K562 (cell line): ENCODE data around the gene CDC42EP3. TPM values are rescaled to one million over a fixed set of nuclear protein-coding genes. Genes with fewer than 3 reads are reported as not detected.

Experiments
- ATAC-seq: fragments of 200-7000 bp; cut with Tn5 transposase; 3 replicates; pipeline ENCODE4 v1.9.1; 2020; ENCODE audit warnings: moderate library complexity
- BruUV-seq: library from RNA; stranded (reverse); fragments of 400-500 nt; replicated peaks from 2 replicates; lab custom pipeline; 2021; lab: Mats Ljungman, UMichigan
- CTCF ChIA-PET: fragments of 300-600 bp; formaldehyde crosslinking; extraction: SDS; loops from one replicate; lab custom pipeline; 2021; ENCODE audit warnings: low intra/inter-chr PET ratio; lab: Yijun Ruan, JAX
- POLR2A ChIA-PET: fragments of 300-600, 350-650 bp; sonication (Branson Sonifier 250); formaldehyde crosslinking; extraction: SDS; loops from one replicate; lab custom pipeline; 2021; ENCODE audit warnings: antibody characterized with exemption, inconsistent platforms; lab: Yijun Ruan, JAX
- DNase-seq, 4 experiments: peaks; one replicate each; pipeline versions ENCODE4 v3.0.0 to v3.0.0-alpha.2; 2011 to 2018; ENCODE audit warnings: low spot score in 3 of 4, mixed read lengths in 3 of 4; ENCODE audit errors: extremely low read depth in 1 of 4
- FAIRE-seq: peaks from 2 replicates; lab custom pipeline; 2011; peaks lifted over from hg19 to GRCh38; lab: Jason Lieb, UNC
- H2AFZ ChIP-seq: 2 replicates; pipeline ENCODE4 v1.6.0; 2011; ENCODE audit warnings: low read depth, low read length, control low read depth, inconsistent platforms
- H3K27ac ChIP-seq: fragments of 200-600 bp; 3 replicates; pipeline ENCODE4 v1.8.0; 2011; ENCODE audit warnings: low read depth, mild to moderate bottlenecking, control low read depth, inconsistent platforms, low read length, moderate library complexity, mixed read lengths; ENCODE audit errors: extremely low read depth
- H3K27me3 ChIP-seq, 2 experiments: fragments of 300-600 bp in 1 of 2; 2 replicates in 1 of 2; 3 replicates in 1 of 2; pipeline versions ENCODE4 v1.6.0 to v1.8.0; 2011; ENCODE audit warnings: inconsistent platforms in 2 of 2, low read length in 2 of 2, mild to moderate bottlenecking in 1 of 2, mixed read lengths in 1 of 2, moderate library complexity in 1 of 2; ENCODE audit not compliant: control insufficient read depth in 2 of 2, insufficient read depth in 2 of 2
- H3K36me3 ChIP-seq: fragments of 300-600 bp; 3 replicates; pipeline ENCODE4 v1.8.0; 2011; ENCODE audit warnings: mild to moderate bottlenecking, low read length, inconsistent platforms; ENCODE audit not compliant: control insufficient read depth, insufficient read depth
- H3K4me1 ChIP-seq, 2 experiments: fragments of 200-600 bp in 1 of 2; replicated peaks in 1 of 2; 2 replicates in 1 of 2; 3 replicates in 1 of 2; pipeline versions ENCODE4 v1.5.1 to v1.8.0; 2011; ENCODE audit warnings: inconsistent platforms in 2 of 2, low read length in 2 of 2, mild to moderate bottlenecking in 1 of 2, mixed read lengths in 1 of 2, moderate library complexity in 1 of 2; ENCODE audit not compliant: control insufficient read depth in 2 of 2, insufficient read depth in 2 of 2
- H3K4me2 ChIP-seq: 2 replicates; pipeline ENCODE4 v1.6.1; 2011; ENCODE audit warnings: low read length, control low read depth, inconsistent platforms, mixed read lengths; ENCODE audit not compliant: insufficient read depth
- H3K4me3 ChIP-seq: fragments of 200-600 bp; sonication (generic), shearing (Covaris generic); 2 replicates; pipeline ENCODE4 v1.5.1; 2016; ENCODE audit warnings: control low read depth, inconsistent platforms
- H3K79me2 ChIP-seq: fragments of 200-600 bp; 3 replicates; pipeline ENCODE4 v1.8.0; 2011; ENCODE audit warnings: low read length, inconsistent platforms; ENCODE audit not compliant: control insufficient read depth, insufficient read depth
- H3K9ac ChIP-seq, 2 experiments: 2 replicates each; pipeline versions ENCODE4 v1.6.0 to v1.6.1; 2011; ENCODE audit warnings: low read depth in 2 of 2, low read length in 2 of 2, control low read depth in 1 of 2, inconsistent platforms in 1 of 2, mild to moderate bottlenecking in 1 of 2, mixed read lengths in 1 of 2; ENCODE audit not compliant: insufficient read depth in 1 of 2
- H3K9me1 ChIP-seq: one replicate; pipeline ENCODE4 v1.6.0; 2011; ENCODE audit warnings: inconsistent platforms, mild to moderate bottlenecking, low read length, moderate library complexity; ENCODE audit not compliant: control insufficient read depth, insufficient read depth
- H3K9me3 ChIP-seq: replicated peaks from 2 replicates; pipeline ENCODE4 v1.5.1; 2011; ENCODE audit warnings: low read depth, low read length, inconsistent platforms; ENCODE audit not compliant: control insufficient read depth, insufficient read depth
- H4K20me1 ChIP-seq: replicated peaks from 2 replicates; pipeline ENCODE4 v1.6.1; 2011; ENCODE audit warnings: low read length, inconsistent platforms, mixed read lengths; ENCODE audit not compliant: control insufficient read depth, insufficient read depth
- ATF7 ChIP-seq: fragments of 450-650 bp; IDR thresholded peaks from 2 replicates; pipeline ENCODE4 v1.7.1; 2014; ENCODE audit warnings: mild to moderate bottlenecking, moderate library complexity
- GMEB1 ChIP-seq: fragments of 250-450 bp; sonication (Bioruptor Pico); IDR thresholded peaks from 2 replicates; pipeline ENCODE4 v1.4.0; 2020; ENCODE audit warnings: mild to moderate bottlenecking
- HNRNPL ChIP-seq: fragments of 200-400 bp; formaldehyde crosslinking; IDR thresholded peaks from 2 replicates; pipeline ENCODE4 v1.6.1; 2017; ENCODE audit warnings: low read depth, mild to moderate bottlenecking, low read length
- KAT8 ChIP-seq: fragments of 450-650 bp; IDR thresholded peaks from 2 replicates; pipeline ENCODE4 v1.6.1; 2016; ENCODE audit warnings: low read depth, mild to moderate bottlenecking
- LARP7 ChIP-seq: fragments of 450-650 bp; IDR thresholded peaks from 2 replicates; pipeline ENCODE4 v1.6.1; 2016
- MAFK ChIP-seq: IDR thresholded peaks from 2 replicates; pipeline ENCODE4 v1.6.1; 2011; ENCODE audit warnings: low read length, improper control_type of control experiment
- POLR2H ChIP-seq: IDR thresholded peaks from 2 replicates; pipeline ENCODE4 v1.6.1; 2016; ENCODE audit warnings: missing genetic modification characterization, low read depth, mild to moderate bottlenecking, control low read depth, missing compliant biosample characterization, moderate library complexity
- PREB ChIP-seq: sonication (generic); formaldehyde crosslinking; IDR thresholded peaks from 2 replicates; pipeline ENCODE4 v1.8.1; 2023; ENCODE audit warnings: mild to moderate bottlenecking, missing genetic modification reagents
- RBFOX2 ChIP-seq: fragments of 200-400 bp; formaldehyde crosslinking; IDR thresholded peaks from 2 replicates; pipeline ENCODE4 v1.6.1; 2017; ENCODE audit warnings: low read depth, mild to moderate bottlenecking, low read length, moderate library complexity
- SNRNP70 ChIP-seq: fragments of 200-400 bp; formaldehyde crosslinking; optimal IDR thresholded peaks from 2 replicates; pipeline ENCODE3; 2017; ENCODE audit warnings: low read depth, low read length
- TFE3 ChIP-seq: fragments of 450-650 bp; formaldehyde crosslinking; IDR thresholded peaks from 2 replicates; pipeline ENCODE4 v1.4.0; 2020; ENCODE audit warnings: mild to moderate bottlenecking, mixed read lengths
- WGBS: fragments of 100-300 bp; shearing (Covaris generic); methylation state at CpG from one replicate; pipeline ENCODE4 v1.1.6; 2016; ENCODE audit warnings: low coverage, mixed read lengths; ENCODE audit not compliant: insufficient coverage; ENCODE audit errors: missing lambda C conversion rate; 5-methylcytosine and 5-hydroxymethylcytosine counted together
- in situ Hi-C: fragments of 300-500 bp; cut with MboI; formaldehyde crosslinking; loops from 4 replicates; pipeline ENCODE4 v1.15.0; 2018; ENCODE audit warnings: inconsistent platforms, mixed read lengths
- intact Hi-C: fragments of 100-400 bp; cut with micrococcal nuclease; formaldehyde crosslinking; loops from 2 replicates; pipeline ENCODE4 v1.14.2; 2022
- polyA plus RNA-seq, 8 experiments: library from polyadenylated mRNA; depleted of rRNA in 4 of 8; stranded (reverse) in 5 of 8; unstranded in 3 of 8; fragments of >200 nt; fragmentation: Nextera tagmentation in 2 of 8; fragmentation: Illumina TruSeq in 1 of 8; extraction: Ambion mirVana in 2 of 8; extraction: Trizol in 1 of 8; gene quantifications; 2 replicates each; pipeline versions ENCODE4 v1.2.1 to v1.2.3, GENCODE V29; 2011 to 2014; ENCODE audit warnings: inconsistent platforms in 1 of 8, missing spikeins in 1 of 8
- total RNA-seq, 7 experiments: library from RNA; depleted of rRNA in 6 of 7; stranded (reverse); fragments of >200 nt in 6 of 7; fragmentation: Illumina TruSeq in 2 of 7; extraction: Trizol in 2 of 7; gene quantifications; 2 replicates each; pipeline versions ENCODE4 v1.2.1 to v1.2.3, GENCODE V29; 2011 to 2021; ENCODE audit warnings: low replicate concordance in 1 of 7

CDC42EP3 gene
- total and polyA plus RNA-seq, 9 of the 15 experiments (the other 6 are each of a cell fraction or from before 2014, with no cell fraction given) = 0.72 to 6.4 (median 2.0) TPM

GRCh38 chr2:37622450-37623100 is 48.9 kb downstream of the CDC42EP3 start:
- BruUV-seq = no TSS peak
- POLR2A ChIA-PET = interaction anchor here (1.3 kb wide), 1 partner anchor 12 kb away, joined by 3 read pairs; no protein-coding TSS in a partner anchor
- 29% methylated on average over 4 of the region's 4 CpGs for WGBS
- CTCF ChIA-PET = no interaction called here
- Histone ChIP-seq H3K4me2 (no peak overlapping the region), H3K9me3 (no peaks in the 10 kb centered on the region), H3K4me1 (no peaks in the 10 kb centered on the region), H2AFZ (no peak overlapping the region), H3K4me3 (no peak overlapping the region), H4K20me1 (no peaks in the 10 kb centered on the region), H3K9ac (no peak overlapping the region), H3K79me2 (no peaks in the 10 kb centered on the region), H3K27me3 (no peaks in the 10 kb centered on the region), H3K9me1 (no peaks in the 10 kb centered on the region), H3K27ac (no peak overlapping the region), H3K36me3 (no peaks in the 10 kb centered on the region)
- ATAC-seq = no peak
- TF ChIP-seq RBFOX2 (no peak), TFE3 (CRISPR knock-in tag) (no peak), GMEB1 (CRISPR knock-in tag) (no peak), HNRNPL (no peak), LARP7 (no peak), PREB (CRISPR knock-in tag) (no peak), MAFK (no peak), SNRNP70 (no peak), ATF7 (no peak), KAT8 (no peak), POLR2H (tag) (no peak)
- no peak for FAIRE-seq
- in situ Hi-C loops = no loop called here
- DNase-seq = no peak
- intact Hi-C loops = no loop called here
